DOHH2 (cell line): ENCODE measurements around the gene MKNK2.
A peak's percentile ranks its signal among the peaks of the same experiment; 100 is the strongest.

Source experiments
- H3F3A ChIP-seq: fragments of 200-600 bp; sonication (generic), shearing (Covaris generic); 2 replicates; pipeline ENCODE4 v1.6.0; 2016; ENCODE audit warnings: antibody characterized with exemption, mild to moderate bottlenecking; ENCODE audit not compliant: control insufficient read depth, insufficient read depth
- H3K27ac ChIP-seq: fragments of 200-600 bp; sonication (generic); 2 replicates; pipeline ENCODE4 v1.5.1; 2014; ENCODE audit warnings: low read depth, mild to moderate bottlenecking, low read length, moderate library complexity
- H3K27me3 ChIP-seq: fragments of 200-600 bp; sonication (generic); 2 replicates; pipeline ENCODE4 v1.6.1; 2014; ENCODE audit warnings: mild to moderate bottlenecking, low read length, mixed read lengths; ENCODE audit not compliant: control insufficient read depth
- H3K36me3 ChIP-seq: fragments of 200-600 bp; sonication (generic); 2 replicates; pipeline ENCODE4 v1.6.1; 2014; ENCODE audit warnings: mild to moderate bottlenecking, low read length, moderate library complexity, mixed read lengths; ENCODE audit not compliant: control insufficient read depth
- H3K4me1 ChIP-seq: fragments of 200-600 bp; sonication (generic); 2 replicates; pipeline ENCODE4 v1.6.1; 2014; ENCODE audit warnings: mild to moderate bottlenecking, low read length, mixed read lengths; ENCODE audit not compliant: control insufficient read depth
- H3K4me2 ChIP-seq: fragments of 200-600 bp; sonication (generic); 2 replicates; pipeline ENCODE4 v1.6.0; 2014; ENCODE audit warnings: mild to moderate bottlenecking, low read length, moderate library complexity
- H3K4me3 ChIP-seq: fragments of 200-600 bp; sonication (generic); 2 replicates; pipeline ENCODE4 v1.5.1; 2014; ENCODE audit warnings: mild to moderate bottlenecking, low read length, mixed read lengths
- H3K79me2 ChIP-seq: fragments of 200-600 bp; sonication (generic); 2 replicates; pipeline ENCODE4 v1.6.1; 2014; ENCODE audit warnings: mild to moderate bottlenecking, low read length, mixed read lengths; ENCODE audit not compliant: control insufficient read depth
- H3K9me2 ChIP-seq: fragments of 200-600 bp; sonication (generic); replicated peaks from 2 replicates; pipeline ENCODE4 v1.6.1; 2014; ENCODE audit warnings: mild to moderate bottlenecking, low read length, mixed read lengths; ENCODE audit not compliant: control insufficient read depth
- H3K9me3 ChIP-seq: fragments of 200-600 bp; sonication (generic); 2 replicates; pipeline ENCODE4 v1.6.1; 2014; ENCODE audit warnings: antibody characterized with exemption, low read length, mixed read lengths; ENCODE audit not compliant: control insufficient read depth, insufficient read depth
- H4K20me1 ChIP-seq: fragments of 200-600 bp; sonication (generic); 2 replicates; pipeline ENCODE4 v1.6.0; 2014; ENCODE audit warnings: low read depth, mild to moderate bottlenecking, antibody characterized with exemption, low read length, moderate library complexity; ENCODE audit not compliant: control insufficient read depth, insufficient read depth
- EZH2phosphoT487 ChIP-seq: fragments of 200-600 bp; sonication (generic); IDR thresholded peaks from 2 replicates; pipeline ENCODE4 v1.6.1; 2017; ENCODE audit warnings: borderline replicate concordance, mild to moderate bottlenecking, antibody characterized with exemption, low read length, moderate library complexity, mixed read lengths
- TF ChIP-seq, protein P1 (sequence below): fragments of 200-600 bp; sonication (generic); IDR thresholded peaks from one replicate; pipeline ENCODE4 v1.5.1; 2014; ENCODE audit warnings: antibody characterized with exemption, mild to moderate bottlenecking, low read depth, low read length; ENCODE audit not compliant: poor library complexity, severe bottlenecking

Gene MKNK2

DNA sequence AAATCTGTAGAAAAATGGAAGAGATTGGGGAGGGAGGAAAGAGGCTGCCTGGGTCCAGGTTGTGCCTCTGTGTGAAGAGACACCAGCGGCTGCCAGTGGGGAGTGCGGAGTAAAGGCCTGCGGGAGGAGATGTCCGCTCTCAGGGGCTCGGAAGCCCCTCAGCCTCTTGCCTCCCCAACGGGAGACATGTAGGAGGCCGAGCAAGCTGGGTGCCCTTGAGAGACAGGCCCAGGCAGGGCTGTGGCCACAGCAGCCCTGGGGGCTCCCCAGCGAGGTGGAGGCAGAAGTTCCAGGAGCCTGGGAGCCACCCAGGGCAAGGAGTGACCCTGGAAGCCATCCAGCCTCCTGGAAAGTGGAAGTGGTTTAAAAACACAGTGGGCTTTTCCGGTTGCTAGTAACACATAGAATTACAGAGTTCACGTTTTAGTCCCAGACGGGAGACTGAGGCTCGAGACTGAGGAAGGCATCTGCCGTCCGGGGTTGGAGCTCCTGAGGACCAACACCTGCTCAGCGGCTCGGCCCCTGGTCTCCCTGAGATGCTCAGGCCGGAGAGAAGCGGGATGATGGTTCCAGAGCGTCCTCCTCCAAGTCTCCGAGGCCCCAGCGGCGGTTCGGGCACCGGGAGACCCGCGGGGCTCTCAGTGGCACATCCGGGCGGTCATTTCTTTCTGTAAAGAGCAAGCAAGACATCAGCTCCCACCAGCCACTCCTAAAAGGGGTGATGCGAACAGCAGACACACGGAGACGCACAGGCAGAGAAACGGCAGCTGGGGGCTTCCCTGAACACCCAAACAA is 21.9 kb upstream of the MKNK2 start:
- Histone ChIP-seq H3K79me2 (peaks cover 63% of the 10 kb centered on the region), H3K4me2 (no peak overlapping the region), H3K9me2 (no peaks in the 10 kb centered on the region), H4K20me1 (peaks cover 8% of the 10 kb centered on the region), H3K27ac (peak overlapping the region; percentile 70), H3K27me3 (no peaks in the 10 kb centered on the region), H3K9me3 (no peaks in the 10 kb centered on the region), H3K36me3 (peaks cover 87% of the 10 kb centered on the region), H3K4me1 (peaks cover 92% of the 10 kb centered on the region), H3K4me3 (no peak overlapping the region), H3F3A (peaks cover 60% of the 10 kb centered on the region)
- TF ChIP-seq, protein P1, sequence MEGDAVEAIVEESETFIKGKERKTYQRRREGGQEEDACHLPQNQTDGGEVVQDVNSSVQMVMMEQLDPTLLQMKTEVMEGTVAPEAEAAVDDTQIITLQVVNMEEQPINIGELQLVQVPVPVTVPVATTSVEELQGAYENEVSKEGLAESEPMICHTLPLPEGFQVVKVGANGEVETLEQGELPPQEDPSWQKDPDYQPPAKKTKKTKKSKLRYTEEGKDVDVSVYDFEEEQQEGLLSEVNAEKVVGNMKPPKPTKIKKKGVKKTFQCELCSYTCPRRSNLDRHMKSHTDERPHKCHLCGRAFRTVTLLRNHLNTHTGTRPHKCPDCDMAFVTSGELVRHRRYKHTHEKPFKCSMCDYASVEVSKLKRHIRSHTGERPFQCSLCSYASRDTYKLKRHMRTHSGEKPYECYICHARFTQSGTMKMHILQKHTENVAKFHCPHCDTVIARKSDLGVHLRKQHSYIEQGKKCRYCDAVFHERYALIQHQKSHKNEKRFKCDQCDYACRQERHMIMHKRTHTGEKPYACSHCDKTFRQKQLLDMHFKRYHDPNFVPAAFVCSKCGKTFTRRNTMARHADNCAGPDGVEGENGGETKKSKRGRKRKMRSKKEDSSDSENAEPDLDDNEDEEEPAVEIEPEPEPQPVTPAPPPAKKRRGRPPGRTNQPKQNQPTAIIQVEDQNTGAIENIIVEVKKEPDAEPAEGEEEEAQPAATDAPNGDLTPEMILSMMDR = no peak
- TF ChIP-seq EZH2phosphoT487 = no peak

- H3K4me1 ChIP-seq = peaks cover 89% of the 10 kb centered on the region
- H4K20me1 ChIP-seq = peaks cover 4% of the 10 kb centered on the region; the same call in 1 of the 2 replicates
- peak overlapping the region; percentile 6; the same call in 1 of the 2 replicates for H3K4me2 ChIP-seq
- peaks cover 70% of the 10 kb centered on the region for H3K36me3 ChIP-seq
- TF ChIP-seq, protein P1 = no peak
- TF ChIP-seq EZH2phosphoT487 = no peak
- H3K79me2 ChIP-seq = peaks cover 45% of the 10 kb centered on the region
- no peak overlapping the region; the same call in 1 of the 2 replicates for H3K27ac ChIP-seq
- no peak overlapping the region for H3K4me3 ChIP-seq
- peaks cover 69% of the 10 kb centered on the region for H3F3A ChIP-seq
- no peaks in the 10 kb centered on the region for H3K9me3 ChIP-seq
- no peaks in the 10 kb centered on the region for H3K9me2 ChIP-seq
- no peaks in the 10 kb centered on the region for H3K27me3 ChIP-seq
These were observed 20.1 kb upstream of the MKNK2 start for GRCh38 chr19:2070986-2071673.

- Histone ChIP-seq H3K27ac (0 out of 2 replicates have a peak overlapping the region, but pooled peaks have one; percentile 9), H3F3A (peaks cover 67% of the 10 kb centered on the region)
These were observed 19.4 kb upstream of the MKNK2 start for GRCh38 chr19:2070436-2070827.

More at GRCh38 chr19:2070436-2070827, 19.4 kb upstream of the MKNK2 start:
- Histone ChIP-seq H3K4me3 (no peak overlapping the region), H3K9me2 (no peaks in the 10 kb centered on the region), H4K20me1 (peaks cover 4% of the 10 kb centered on the region; the same call in 1 of the 2 replicates), H3K9me3 (no peaks in the 10 kb centered on the region), H3K36me3 (peaks cover 63% of the 10 kb centered on the region), H3K4me1 (peaks cover 86% of the 10 kb centered on the region), H3K79me2 (peaks cover 38% of the 10 kb centered on the region), H3K4me2 (no peak overlapping the region), H3K27me3 (no peaks in the 10 kb centered on the region)
- TF ChIP-seq, protein P1 = no peak
